Measurements from ENCODE around the gene SRGAP1.
"Not testable (repeated sequence)": the region's sequence is repeated elsewhere in the genome, so short reads cannot be mapped to it uniquely, and the experiment has no call there.

SRGAP1 gene

DNA sequence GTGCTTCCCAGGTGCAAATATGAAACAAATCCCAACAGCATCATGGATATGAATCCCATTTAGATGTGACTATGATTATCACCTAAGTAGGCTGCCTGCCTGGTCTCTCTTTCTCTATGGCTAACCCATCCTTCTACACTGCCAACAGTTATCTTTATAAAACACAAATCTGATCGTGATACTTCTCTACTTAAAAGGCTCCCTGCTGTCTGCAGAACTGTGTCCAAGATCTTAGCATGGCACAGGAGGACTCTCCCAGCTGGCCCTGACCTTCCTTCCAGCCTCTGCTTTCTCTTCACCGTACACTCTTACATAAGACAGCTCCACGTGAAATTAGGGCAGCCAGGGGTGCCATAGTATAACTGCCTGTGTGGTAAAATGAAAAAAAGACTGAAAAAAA, 3.5 kb upstream of the SRGAP1 start:
- DNase-seq = no peak

DNA sequence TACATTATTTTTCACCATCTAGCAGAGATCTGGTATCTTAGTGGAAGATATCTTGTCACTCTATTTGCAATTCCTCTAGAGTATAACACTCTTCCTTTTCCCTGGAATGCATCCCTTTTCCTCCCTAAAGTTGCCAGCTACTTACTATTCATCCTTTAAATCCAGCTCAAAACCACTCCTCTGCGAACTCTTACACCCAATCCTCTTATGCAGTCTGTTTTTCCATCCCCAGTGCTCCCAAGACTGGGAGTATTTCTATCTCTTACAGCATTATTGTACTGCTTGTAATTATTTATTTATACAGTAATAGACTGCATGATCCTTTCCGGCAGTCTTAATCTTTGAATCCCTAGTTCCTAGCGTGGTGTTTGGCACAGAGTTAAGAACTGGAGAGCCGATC, 2.9 kb upstream of the SRGAP1 start:
- no peak for DNase-seq

DNA sequence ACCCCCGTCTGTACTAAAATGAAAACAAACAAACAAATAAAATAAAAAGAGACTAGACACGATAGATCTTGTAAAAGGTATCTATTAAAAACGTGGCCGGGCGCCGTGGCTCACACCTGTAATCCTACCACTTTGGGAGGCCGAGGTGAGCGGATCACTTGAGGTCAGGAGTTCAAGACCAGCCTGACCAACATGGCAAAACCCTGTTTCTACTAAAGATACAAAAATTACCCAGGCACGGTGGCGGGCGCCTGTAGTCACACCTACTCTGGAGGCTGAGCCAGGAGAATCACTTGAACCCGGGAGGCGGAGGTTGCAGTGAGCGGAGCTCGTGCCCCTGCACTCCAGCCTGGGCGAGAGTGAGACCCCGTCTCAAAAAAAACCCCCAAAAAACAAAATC, 1.8 kb upstream of the SRGAP1 start:
- DNase-seq = not testable (repeated sequence)

DNA sequence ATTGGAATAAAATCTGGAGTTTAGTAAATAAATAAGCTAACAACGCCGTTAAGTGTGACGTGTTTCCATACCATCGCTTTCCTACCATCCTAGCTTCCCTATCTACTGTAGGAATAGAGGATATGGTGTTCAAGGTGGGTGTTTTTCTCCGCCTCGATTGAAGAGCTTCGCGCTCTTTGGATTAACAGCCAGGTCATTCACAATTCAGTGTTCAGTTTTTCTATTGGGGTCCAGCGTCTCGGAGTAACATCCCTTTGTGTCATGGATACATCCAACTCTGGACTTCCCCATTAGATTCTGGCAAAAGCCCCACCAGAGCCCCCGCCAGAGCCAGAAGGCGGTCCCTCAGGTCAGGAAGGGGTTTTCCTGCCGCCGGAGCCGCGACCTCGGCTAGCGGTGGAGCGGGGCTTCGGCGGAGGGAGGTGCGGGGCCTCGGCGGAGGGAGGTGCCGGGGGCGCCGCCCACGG, 1.2 kb upstream of the SRGAP1 start:
- no peak for DNase-seq

DNA sequence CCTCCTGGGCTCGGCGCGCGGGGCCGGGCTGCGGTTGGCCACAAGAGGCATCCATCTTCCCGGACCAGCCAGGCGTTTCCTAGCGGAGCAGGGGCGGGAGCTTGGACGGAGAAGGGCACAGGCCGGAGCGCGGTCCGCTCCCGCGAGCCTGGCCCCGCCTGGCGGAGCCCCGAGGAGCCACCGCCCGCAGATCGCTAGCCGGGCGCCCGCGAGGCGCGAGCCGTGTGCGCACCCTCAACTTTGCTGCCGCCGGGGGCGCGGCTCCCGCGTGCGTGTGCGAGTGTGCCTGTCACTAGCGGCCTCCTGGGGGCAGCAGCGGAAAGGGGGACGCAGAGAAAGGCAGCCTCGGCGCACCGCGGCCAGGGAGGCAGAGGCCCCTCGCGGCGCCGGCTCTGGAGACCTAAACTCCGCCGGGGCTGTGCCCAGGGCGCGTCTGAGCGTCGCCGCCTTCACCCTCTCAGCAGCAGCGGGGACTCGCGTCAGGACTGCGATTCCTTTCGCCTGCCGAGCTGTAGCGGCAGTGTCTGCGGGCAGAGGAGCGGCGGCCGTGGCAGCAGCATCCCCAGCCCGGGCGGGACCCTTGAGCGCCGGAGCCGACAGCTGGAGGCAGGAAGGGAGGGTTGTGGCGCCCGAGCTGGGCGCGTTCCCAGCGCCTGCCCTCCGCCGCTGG, 644 bp upstream of the SRGAP1 start:
- DNase-seq = peak; percentile 76

DNA sequence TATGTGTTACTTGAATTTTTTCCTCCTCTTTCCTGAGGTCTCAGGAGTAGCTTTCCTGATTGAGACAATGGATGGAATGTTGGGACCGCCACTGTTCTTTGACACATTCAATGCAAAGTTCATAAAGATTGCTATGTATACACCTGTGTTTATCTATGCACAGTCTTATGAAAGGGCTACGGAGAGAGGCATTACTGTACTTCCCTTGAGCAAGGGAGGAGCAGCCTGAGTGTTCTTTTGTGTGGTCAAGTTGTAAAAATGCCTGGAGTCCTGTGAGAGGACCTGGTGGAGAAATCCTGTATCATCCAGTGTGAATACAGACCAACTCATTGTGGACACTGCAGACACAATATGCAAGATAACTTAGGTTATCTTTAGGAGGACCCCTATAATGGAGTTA, 1.2 kb downstream of the SRGAP1 start:
- no peak for DNase-seq

DNA sequence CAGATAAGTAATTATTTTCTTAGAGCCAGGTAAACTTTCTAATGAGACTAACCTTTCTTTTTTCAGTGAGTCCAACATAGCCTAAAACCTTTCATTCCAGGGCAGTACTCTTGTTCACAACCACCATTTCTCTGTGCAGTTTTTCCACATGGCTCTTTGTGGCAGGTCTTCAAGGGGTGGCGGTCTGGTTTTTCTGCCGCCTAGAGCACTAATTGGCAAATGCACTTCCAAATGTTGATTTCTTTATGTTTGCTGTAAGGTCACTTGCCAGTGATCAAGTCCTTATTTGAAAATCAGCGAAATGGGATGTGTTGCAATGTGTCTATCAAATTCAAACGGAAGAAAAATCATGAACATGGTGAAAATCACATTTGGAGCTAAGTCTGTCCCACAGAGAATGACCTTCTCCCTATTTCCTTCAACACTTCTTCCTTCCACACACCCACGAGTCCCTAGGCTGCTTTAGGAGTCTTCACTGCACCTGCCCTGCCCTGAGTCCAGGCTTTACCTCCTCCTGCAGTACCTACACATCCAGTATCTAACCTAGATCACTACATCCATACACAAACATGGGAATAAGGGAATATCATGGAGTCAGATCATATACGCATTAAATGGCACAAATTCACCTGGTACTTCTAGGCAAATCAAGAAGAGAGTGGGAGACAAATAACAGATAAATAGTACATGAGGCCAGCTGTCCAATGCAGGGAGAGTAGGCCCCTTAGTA, 1.9 kb downstream of the SRGAP1 start:
- DNase-seq = no peak

DNA sequence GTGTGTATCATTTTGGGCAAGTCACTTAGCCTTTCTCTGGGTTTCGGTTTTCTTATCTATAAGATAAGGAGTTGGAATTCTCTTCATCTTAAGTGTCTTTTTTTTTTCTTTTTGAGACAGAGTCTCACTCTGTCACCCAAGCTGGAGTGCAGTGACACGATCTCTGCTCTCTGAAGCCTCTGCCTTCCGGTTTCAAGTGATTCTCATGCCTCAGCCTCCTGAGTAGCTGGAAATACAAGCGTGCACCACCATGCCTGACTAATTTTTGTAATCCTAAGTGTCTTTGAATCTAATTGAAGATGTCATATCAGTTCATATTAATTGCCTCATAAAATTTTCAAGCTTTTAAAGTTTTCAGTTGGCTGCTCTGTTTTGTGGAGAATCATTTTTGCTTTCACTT, 4.0 kb downstream of the SRGAP1 start:
- no peak for DNase-seq

DNA sequence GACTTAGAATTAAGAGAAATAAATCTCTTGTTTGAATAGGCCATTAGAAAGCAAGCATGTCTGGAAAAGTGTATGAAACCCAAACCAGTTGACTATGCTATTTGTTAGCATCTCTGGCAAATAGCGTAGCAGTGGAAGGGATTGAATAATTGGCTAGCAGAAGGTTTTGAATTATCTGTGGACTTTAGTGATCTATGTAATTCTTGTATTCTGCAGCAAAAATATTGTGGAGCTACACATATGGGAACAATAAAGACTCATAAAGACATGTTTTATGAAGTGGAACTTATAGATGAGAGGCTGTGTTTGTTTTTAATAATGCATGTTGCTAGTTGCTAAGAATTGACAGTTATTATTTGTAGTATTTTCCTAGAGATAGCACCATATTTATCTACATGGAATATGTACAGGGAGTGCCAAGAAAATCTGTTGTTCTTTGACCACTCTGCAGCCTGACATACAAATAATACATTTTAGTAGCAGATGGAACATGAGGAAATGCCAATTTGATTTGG, 4.7 kb downstream of the SRGAP1 start:
- no peak for DNase-seq

DNA sequence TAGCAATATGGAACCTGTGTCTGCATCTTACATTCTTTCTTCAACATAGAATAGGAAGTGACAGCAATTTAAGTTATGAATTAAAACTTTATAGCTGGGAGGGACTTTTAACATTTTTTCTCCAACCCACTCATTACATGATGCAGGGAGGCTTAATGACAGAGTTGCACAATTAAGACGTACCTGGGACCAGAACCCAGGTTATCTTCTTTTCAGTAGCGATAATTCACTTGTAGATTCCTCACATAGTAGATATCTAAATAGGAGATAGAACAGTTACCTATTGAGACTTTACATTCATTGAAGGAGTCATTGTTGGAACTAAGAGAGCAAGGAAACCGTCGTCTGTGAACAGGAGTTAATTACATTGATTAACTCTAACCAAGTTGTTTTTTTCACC, 5.1 kb downstream of the SRGAP1 start:
- DNase-seq = no peak

DNA sequence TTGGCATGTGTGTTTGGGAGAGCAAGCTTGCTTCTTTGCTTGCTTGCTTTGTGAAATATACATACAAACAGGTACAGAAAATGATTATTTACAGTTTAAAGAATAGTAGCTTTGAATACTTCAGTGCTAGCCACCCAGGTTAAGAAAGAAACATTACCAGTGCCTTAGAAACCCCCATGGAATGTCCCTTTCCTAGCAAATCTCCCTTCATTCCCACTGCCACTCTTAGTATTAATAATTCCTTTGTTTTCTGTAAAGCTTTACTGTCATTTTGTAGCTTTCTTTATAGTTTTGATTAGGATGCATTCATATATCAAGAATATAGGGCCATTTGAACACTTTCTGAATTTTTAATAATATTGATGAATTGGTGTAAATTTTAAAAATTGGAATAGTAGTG, 9.5 kb downstream of the SRGAP1 start:
- DNase-seq = no peak

DNA sequence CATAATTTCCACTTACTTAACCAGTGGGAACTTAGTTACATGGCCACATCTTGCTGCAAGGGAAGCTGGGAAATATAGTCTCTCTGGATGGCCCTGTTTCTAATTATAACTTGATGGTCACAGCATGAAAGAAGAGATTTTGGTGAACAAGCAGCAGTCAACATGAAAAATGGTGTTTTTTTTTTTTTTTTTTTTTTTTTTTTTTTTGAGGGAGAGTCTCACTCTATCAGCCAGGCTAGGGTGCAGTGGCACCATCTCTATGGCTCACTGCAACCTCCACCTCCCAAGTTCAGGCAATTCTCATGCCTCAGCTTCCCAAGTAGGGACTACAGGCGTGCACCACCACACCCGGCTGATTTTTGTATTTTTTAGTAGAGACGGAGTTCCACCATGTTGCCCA, 10.8 kb downstream of the SRGAP1 start:
- DNase-seq = no peak

DNA sequence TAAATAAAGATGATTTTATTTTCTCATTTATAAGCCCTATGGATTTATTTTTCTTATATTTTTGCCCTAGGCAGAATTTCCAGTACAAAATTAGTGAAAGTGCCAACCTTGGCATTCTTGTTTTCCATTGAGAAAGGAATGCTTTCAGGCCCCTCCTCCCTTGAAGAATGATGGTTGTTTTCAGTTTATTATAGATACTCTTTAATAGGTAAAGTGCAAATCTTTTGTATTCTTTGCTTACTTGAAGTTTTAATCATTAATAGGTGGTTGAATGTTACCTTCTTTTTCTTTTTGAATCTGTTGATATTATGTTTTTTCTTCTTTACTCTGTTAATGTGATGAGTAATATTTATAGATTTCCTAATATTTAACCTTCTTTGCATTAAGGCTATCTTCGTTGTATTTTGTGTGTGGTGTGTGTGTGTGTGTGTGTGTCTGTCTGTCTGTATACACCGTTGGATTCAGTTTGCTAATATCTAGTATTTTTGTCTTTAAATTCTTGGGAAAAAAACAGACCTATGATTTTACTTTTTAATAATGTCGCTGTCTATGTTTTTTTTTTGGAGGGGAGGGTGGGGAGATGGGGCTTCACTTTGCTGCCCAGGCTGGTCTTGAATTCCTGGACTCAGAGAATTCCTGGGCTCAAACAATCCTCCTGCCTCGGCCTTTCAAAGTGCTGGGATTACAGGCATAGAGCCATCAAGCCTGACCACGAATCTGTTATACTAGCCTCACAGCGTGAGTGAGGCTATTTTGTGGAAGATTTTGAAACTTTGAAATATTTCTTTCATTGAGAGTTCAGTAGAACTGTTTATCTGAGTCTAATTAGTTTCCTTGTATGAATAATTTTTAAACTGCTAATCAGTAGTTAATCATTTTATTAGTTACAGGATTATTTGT, 13.5 kb downstream of the SRGAP1 start:
- DNase-seq = no peak

DNA sequence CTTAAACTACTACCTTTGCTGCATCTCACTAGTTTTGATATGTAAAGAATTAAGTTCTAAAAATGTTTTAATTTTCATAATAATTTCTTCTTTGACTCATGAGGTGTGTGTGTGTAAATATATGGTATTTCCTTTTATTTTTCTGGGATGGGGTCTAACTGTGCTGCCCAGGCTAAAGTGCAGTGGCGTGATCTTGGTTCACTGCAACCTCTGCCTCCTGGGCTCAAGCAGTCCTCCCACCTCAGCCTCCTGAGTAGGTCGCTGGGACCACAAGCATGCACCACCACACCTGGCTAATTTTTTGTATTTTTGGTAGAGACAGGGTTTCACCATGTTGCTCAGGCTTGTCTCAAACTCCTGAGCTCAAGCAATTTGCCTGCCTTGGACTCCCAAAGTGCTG, 15.4 kb downstream of the SRGAP1 start:
- DNase-seq = not testable (repeated sequence)

DNA sequence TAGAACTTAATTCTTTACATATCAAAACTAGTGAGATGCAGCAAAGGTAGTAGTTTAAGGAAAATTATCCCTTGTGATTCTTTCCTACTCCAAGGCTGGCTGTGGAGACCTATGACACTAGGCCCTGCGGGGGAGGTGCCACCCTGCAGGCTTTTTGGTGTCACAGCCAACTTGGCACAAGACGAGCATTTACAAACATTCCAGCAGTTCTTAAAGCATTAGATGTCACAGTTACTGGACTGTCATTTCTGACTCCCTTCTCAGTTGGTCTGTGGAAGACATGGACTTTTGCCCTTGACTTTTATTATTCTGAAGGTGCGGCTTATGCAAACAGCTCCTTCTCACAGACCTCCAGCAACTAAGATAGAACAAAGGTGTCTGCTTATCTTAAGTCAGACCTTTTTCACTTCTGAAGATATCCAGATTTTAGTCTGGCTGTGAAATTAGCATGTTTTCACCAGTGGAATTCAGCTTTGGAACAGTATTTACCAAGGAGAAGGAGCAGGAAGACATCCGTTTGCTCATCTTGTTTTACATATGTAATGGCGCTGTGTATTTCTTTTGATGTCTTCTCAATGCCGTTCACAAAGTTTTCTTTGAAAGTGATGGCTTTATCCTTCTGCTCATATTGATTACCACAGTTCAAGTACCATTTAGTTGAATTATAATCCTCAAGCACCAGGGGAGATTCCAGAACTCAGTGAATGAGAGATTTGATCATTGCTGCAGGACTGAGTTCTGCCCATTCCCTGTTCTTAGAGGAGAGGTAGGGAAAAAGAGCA, 17.9 kb downstream of the SRGAP1 start:
- DNase-seq = no peak

DNA sequence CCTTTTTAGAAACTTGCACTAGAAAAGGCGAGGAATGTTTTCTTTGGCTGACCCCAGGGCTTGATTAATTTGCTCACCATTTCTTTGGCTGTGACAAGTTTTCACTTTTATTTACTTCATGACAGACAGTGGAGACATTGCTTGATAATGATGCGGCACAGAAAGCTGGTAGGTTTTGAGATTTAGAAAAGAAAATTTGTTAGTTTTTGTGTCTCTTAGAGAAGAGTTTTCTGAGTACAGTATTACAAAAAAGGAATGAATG, 18.4 kb downstream of the SRGAP1 start:
- no peak for DNase-seq

DNA sequence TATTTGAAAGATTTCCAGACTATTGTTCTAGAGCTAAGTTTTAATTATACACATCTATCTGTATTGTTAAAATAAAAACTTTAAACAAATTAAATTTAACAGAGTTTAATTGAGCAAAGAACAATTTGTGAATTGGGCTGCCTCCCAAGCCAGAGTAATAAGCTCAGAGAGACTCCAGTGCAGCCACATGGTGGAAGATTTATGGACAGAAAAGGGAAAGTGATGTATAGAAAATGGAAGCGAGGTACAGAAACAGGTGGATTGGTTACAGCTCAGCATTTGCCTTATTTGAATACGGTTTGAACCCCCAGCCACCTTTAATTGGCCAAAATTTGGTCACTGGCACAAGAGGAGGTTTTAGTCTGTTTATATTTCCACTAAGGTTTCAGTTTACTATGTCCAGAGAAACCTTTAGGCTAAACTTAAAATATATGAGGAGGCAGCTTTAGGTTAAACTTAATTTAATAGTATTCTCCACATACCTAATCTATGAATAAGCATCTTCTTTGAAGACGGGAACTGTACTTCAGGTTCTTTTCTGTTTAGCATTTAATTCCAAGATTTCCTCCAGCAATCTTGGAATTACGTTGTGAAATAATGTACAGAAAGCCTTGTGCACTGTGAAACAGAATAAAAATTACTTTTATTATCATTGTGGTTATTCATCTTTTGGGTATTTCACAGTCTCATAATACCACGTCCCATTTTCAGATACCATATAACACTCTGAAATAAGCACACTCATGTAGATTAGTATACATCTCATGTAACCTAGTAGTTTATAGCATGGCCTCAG, 19.4 kb downstream of the SRGAP1 start:
- DNase-seq = no peak

DNA sequence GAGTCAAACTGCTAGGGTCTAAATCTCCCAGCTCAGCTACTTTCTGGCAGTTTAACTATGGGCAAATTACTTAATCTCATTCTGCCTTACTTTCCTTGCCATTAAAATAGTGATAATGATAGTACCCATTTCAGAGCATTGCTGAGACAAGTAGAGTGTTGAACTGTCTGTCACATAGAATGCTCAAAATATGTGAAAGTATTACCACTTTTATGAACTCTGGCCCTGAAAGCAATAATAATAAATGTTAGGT, 19.9 kb downstream of the SRGAP1 start:
- no peak for DNase-seq

DNA sequence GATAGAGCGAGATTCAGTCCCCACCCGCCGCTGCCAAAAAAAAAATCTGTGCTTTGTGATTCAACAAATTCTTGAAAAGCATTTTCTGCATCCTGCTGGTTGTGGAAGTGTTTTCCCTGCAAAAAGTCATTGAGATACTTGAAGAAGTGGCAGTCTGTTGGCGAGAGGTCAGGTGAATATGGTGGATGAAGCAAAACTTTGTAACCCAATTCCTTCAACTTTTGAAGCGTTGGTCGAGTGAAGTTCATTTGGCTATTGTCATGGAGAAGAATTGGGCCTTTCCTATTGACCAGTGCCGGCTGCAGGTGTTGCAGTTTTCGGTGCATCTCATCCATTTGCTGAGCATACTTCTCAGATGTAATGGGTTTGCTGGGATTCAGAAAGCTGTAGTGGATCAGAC, 20.9 kb downstream of the SRGAP1 start:
- DNase-seq = no peak

DNA sequence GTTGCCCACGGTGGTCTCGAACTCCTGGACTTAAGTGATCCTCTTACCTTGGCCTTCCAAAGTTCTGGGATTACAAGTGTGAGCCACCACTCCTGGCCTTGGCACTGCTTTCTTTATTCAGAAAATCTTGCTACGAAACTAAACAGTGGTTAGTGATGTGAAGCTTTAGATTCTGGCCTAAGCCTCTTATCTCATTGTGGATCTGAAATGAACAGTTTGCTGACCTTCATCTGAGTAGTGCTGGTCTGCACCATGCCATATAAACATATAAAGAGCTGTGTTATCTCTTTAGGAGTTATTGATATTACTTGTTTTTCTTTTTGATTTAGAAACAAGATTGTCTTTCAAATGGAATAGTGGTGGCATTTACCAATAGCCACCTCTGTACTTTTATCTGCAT, 22.6 kb downstream of the SRGAP1 start:
- DNase-seq = no peak

DNA sequence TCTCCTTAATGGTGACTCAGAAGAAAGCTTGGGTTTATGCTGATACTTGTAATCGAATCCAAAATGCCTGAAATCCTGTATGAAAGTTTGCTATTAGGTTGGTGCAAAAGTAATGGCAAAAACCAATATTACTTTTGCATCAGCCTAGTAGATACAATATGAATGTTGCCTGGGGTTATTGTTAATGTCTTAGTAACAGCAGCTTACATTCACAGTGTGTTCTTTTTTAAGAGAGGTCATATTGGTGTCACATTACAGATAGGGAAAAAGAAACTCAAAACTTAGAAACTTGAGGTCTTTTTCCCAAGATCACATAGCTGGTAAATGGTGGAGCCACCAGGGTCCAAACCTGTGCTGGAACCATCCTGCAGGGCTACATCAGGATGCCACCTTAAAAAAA, 25.2 kb downstream of the SRGAP1 start:
- no peak for DNase-seq

DNA sequence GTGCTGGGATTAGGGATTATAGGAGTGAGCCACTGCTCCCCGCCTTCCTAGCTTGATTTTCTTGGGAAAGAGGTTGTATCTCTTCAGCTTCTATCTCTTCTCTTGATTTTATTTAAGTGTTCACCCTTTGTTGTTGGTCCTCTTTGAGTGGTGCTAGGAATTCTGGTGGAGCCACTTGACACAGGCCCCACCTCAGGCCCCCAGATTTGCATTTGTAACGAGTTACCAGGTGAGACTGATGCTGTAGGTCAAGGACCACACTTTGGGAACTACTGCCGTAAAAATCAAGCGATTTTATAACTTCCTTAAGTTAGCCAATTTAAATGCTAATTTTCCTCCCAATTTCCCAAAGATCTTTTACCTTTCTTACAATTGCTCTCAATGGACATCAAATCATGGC, 26.3 kb downstream of the SRGAP1 start:
- no peak for DNase-seq

Data from SHP77 treated with DMSO at 0.1 percent for 48 hours (cell line).